ENCODE results near the gene TEX52.
A peak's percentile ranks its signal among the peaks of the same experiment; 100 is the strongest.

The TEX52 gene

DNA sequence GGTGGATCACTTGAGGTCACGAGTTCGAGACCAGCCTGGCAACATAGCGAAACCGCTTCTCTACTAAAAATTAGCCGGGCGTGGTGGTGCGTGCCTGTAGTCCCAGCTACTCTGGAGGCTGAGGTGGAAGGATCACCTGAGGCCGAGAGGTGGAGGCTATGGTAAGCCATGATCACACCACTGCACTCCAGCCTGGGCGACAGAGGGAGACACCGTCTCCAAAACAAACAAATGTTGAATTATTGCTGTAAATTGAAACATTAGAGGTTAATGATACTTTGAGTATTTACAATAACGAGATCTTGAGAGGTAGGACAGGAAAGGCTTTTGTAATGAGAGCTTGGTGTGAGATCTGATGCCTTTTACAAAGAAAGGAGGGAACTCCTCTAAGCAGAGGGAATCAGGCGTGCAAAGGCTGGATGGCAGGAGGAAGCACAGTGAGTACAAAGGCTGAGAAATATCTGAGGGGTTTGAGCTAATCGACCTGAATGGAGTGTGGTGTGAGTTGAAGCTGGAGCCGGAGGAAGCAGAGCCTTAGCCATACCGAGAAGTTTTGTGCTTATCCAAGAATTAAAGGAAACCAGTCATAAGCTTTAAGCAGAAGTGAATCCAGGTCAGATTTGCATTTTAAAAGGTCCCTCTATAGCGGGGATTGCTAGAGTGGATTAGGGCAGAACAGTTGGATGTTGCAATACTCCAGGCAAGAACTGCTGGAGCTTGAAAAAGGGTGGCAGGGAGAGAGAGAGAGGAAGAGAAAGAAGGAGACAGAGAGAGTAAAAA lies 21.3 kb upstream of the TEX52 start:
- peak; percentile 80 for TF ChIP-seq CEBPB (IDR thresholded peaks at IDR 0.05)
- no peak for TF ChIP-seq EGR1 (IDR thresholded peaks at IDR 0.05)

DNA sequence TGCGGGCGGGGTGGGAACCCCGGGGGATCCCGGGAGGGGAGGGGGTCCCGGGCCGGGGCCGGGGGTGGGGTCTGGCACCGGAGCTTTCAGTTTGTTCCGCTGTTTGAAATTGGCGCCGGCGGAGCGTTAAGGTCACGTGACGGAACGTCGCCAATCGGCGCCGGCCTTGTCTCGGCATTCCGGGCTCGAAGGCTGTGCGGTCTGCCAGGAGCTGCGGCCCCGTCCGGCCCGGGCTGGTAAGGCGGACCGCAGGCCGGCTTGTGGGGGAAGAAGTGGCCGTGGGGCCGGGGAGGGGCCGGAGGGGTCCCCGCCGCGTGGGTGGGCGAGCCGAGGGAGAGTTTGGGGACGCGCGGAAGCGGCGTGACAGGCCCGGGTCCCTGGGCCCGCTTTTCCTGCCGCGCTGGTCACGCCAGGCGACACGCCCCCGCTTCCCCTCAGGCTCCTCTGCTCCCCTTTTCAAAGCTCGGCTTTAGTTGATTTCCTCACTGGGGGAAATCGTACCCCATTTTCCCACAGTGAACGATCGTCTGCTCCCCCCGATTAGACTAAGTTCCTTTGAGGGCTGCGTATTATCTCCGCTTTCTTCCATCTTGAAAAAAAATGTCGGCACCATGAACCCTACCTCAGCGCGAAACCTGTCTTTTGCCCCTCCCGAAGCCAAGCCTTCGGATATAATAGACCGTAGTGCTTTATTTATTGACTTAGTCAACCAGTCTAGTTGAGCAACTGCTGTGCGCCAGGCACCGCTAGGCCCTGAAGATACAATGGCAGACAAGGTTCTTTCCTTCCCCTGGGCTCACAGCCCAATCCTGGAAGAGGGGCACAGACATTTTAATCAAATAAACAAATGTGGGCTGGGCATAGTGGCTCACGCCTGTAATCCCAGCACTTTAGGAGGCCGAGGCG lies 20.5 kb upstream of the TEX52 start, which contains the start of the genes FOXM1 and RHNO1:
Gene FOXM1, minus strand, starts transcription at position 128 of the 906 bp plus-strand sequence. CDS start 2,696 bp downstream, outside the sequence.
Gene RHNO1, plus strand, starts transcription at position 177 of the 906 bp plus-strand sequence. CDS start 8,144 bp downstream, outside the sequence.
- TF ChIP-seq CREB1 (IDR thresholded peaks at IDR 0.05; ENCODE audit: low read depth) (no peak), ZBTB7A (IDR thresholded peaks at IDR 0.05; ENCODE audit: low read depth) (no peak; the same call in 1 of the 2 replicates), CEBPB (IDR thresholded peaks at IDR 0.05) (0 out of 2 replicates have a peak, but pooled peaks have one; percentile 4), TCF12 (IDR thresholded peaks at IDR 0.05; ENCODE audit: low read depth) (peak; percentile 43; the same call in 1 of the 2 replicates), TEAD4 (IDR thresholded peaks at IDR 0.05) (peak; percentile 86), TAF1 (IDR thresholded peaks at IDR 0.05; ENCODE audit: low read depth) (peak; percentile 93), YY1 (IDR thresholded peaks at IDR 0.05; ENCODE audit: low read depth) (peak; percentile 83), EP300 (IDR thresholded peaks at IDR 0.05; ENCODE audit: borderline replicate concordance) (no peak), MAX (IDR thresholded peaks at IDR 0.05) (peak; percentile 66), NFIC (IDR thresholded peaks at IDR 0.05) (peak; percentile 37; the same call in 1 of the 2 replicates), EGR1 (IDR thresholded peaks at IDR 0.05) (peak; percentile 88), USF1 (IDR thresholded peaks at IDR 0.05) (peak; percentile 97), RAD21 (IDR thresholded peaks at IDR 0.05; ENCODE audit: low read depth) (no peak), FOXM1 (IDR thresholded peaks at IDR 0.05; ENCODE audit: borderline replicate concordance, low read depth) (peak; percentile 75)
- TF ChIP-seq, protein P1, sequence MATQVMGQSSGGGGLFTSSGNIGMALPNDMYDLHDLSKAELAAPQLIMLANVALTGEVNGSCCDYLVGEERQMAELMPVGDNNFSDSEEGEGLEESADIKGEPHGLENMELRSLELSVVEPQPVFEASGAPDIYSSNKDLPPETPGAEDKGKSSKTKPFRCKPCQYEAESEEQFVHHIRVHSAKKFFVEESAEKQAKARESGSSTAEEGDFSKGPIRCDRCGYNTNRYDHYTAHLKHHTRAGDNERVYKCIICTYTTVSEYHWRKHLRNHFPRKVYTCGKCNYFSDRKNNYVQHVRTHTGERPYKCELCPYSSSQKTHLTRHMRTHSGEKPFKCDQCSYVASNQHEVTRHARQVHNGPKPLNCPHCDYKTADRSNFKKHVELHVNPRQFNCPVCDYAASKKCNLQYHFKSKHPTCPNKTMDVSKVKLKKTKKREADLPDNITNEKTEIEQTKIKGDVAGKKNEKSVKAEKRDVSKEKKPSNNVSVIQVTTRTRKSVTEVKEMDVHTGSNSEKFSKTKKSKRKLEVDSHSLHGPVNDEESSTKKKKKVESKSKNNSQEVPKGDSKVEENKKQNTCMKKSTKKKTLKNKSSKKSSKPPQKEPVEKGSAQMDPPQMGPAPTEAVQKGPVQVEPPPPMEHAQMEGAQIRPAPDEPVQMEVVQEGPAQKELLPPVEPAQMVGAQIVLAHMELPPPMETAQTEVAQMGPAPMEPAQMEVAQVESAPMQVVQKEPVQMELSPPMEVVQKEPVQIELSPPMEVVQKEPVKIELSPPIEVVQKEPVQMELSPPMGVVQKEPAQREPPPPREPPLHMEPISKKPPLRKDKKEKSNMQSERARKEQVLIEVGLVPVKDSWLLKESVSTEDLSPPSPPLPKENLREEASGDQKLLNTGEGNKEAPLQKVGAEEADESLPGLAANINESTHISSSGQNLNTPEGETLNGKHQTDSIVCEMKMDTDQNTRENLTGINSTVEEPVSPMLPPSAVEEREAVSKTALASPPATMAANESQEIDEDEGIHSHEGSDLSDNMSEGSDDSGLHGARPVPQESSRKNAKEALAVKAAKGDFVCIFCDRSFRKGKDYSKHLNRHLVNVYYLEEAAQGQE (IDR thresholded peaks at IDR 0.05; ENCODE audit: low read depth) = no peak

- TF ChIP-seq RAD21 (IDR thresholded peaks at IDR 0.05; ENCODE audit: low read depth) = no peak
- TF ChIP-seq CREB1 (IDR thresholded peaks at IDR 0.05; ENCODE audit: low read depth) = no peak
- TF ChIP-seq MAX (IDR thresholded peaks at IDR 0.05) = no peak
- TF ChIP-seq EGR1 (IDR thresholded peaks at IDR 0.05) = no peak
- TF ChIP-seq YY1 (IDR thresholded peaks at IDR 0.05; ENCODE audit: low read depth) = 0 out of 2 replicates have a peak, but pooled peaks have one; percentile 20
- TF ChIP-seq FOXM1 (IDR thresholded peaks at IDR 0.05; ENCODE audit: borderline replicate concordance, low read depth) = no peak
- no peak for TF ChIP-seq ZBTB7A (IDR thresholded peaks at IDR 0.05; ENCODE audit: low read depth)
- peak; percentile 15; the same call in 1 of the 2 replicates for TF ChIP-seq TAF1 (IDR thresholded peaks at IDR 0.05; ENCODE audit: low read depth)
- no peak for TF ChIP-seq NFIC (IDR thresholded peaks at IDR 0.05)
- 0 out of 2 replicates have a peak, but pooled peaks have one; percentile 1 for TF ChIP-seq TEAD4 (IDR thresholded peaks at IDR 0.05)
- TF ChIP-seq, protein P1 (IDR thresholded peaks at IDR 0.05; ENCODE audit: low read depth) = no peak; the same call in 1 of the 2 replicates
Measured at GRCh38 chr12:2876431-2877046, 19.7 kb upstream of the TEX52 start.

DNA sequence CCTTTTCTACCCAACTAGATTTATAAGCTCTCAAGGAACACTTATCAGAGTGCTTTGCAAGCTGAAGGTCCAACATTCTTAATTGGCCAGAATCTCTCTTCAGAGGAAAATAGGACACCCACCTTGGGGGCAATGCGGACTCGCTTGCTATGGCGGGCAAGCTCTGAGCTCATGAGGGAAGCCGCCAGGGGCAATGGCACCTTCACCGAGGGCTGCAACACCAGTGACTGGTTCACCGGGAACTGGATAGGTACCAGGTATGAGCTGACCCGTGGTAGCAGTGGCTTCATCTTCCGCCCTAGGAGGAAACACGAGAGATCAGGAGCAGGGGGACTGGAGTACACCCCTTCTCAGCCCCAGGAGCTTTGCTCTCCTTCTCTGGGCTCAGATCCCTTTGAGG lies 7.4 kb upstream of the TEX52 start:
- no peak for TF ChIP-seq USF1 (IDR thresholded peaks at IDR 0.05)
- TF ChIP-seq RAD21 (IDR thresholded peaks at IDR 0.05; ENCODE audit: low read depth) = no peak
- TF ChIP-seq, protein P1 (IDR thresholded peaks at IDR 0.05; ENCODE audit: low read depth) = no peak

Data from Ishikawa (cell line).